ENCODE measurements around the gene HLA-DPB1. TPM values are rescaled to one million over a fixed set of nuclear protein-coding genes. Genes with fewer than 3 reads are reported as not detected.
"Not testable (repeated sequence)": the region's sequence is repeated elsewhere in the genome, so short reads cannot be mapped to it uniquely, and the experiment has no call there.

The HLA-DPB1 gene
- total RNA-seq, result 10.5 TPM

DNA sequence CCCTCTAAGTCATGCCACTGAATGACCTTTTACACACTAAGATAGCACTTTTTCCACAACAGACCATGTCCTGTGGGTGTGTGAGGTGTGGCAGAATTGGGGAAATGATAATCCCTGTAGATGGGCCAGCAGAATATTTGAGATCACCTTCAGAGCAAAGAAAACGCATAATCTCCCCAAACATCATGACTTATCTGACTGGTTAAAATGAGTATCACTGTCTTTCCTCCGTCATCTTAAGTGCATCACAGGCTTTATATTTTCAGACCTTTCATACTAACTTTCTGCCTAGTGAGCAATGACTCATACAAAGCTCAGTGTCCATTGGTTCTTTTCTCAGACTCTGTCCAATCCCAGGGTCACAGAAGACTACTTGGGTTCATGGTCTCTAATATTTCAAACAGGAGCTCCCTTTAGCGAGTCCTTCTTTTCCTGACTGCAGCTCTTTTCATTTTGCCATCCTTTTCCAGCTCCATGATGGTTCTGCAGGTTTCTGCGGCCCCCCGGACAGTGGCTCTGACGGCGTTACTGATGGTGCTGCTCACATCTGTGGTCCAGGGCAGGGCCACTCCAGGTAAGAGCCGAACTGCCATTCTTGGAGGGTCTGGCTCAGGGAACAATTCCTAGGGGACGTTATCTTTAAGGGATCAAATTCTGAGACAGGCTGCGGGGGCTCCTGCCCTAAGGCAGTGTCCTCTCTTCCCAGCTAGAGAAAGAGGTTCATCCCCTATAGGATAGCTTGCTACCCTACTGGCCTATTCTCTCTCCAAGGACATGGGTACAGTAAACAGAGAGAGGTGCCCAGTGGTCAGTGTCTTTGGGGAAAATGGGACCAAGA lies at the start of gene HLA-DPB1:
Gene HLA-DPB1 (plus strand): TSS at position 423 of the 838 bp plus-strand sequence. CDS start 52 bp downstream, at position 475.
- ATAC-seq, result peak; percentile 82

DNA sequence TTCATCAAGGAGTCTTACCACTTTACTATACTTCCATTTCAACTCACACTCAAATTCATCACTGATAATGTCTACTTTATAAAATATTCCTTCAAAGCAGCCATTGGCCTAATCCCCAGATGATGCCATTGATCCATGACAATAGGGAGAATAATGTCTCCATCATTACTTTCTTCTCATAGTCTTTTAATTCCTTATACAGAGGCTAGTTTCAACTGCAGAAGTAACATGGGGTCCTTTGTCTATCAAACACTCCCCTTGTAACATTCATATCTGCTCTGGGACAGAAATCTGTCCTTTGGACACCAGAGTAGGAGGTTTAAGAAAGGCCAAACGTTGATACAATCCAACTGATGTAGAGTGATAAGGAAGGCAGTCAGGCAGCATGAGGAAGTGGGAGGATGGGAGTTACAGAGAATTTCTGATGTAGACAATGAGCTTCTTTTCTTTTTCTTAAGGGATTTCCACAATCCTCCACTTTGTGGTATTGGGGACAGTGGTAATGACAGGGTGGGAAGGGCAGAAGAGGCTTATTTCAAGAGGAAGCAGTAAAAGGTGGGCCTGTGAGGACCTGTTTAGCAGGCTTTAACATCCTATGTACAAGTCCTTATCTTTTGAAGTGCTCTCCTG lies 47.5 kb upstream of the HLA-DPB1 start:
- ATAC-seq, result no peak

DNA sequence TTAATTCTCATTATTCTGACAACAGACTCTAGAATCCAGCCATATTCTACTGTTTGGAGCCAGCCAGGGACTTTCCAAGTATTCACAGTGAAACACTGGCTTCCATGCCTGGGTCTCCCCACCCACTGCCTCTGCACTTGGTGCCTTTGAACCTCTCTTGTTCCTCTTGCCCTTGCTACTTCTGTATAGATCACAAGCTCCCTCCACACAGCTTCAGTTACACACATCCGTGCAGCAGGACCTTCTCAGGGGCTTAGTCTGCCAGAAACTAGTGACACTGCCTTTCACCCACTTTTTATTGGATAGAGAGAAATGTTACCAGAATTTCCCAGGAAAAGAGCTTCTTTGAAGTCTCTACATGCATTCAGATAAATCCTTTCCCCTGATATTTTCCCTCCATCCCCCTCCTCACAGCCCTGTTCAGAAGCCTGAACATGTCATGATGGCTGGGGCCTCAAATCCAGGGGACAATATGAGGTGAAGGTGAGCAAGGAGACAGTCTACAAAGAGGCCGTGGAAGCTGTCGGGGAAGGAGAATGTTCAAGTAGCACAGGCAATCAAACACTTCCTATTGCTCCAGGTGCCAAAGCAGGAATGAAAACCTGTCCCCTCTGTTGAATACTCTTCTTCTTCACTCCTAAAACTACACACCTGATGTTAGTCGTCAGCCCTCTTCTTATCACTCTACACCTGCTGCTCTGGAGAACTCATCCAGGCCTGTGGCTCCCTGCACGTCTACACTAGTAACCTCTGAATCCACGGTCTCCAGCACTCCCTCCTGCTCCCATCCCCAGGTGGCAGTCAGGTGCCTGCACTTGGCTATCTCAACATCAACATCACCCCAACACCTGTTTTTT lies 46.2 kb upstream of the HLA-DPB1 start:
- peak; percentile 88 for ATAC-seq

DNA sequence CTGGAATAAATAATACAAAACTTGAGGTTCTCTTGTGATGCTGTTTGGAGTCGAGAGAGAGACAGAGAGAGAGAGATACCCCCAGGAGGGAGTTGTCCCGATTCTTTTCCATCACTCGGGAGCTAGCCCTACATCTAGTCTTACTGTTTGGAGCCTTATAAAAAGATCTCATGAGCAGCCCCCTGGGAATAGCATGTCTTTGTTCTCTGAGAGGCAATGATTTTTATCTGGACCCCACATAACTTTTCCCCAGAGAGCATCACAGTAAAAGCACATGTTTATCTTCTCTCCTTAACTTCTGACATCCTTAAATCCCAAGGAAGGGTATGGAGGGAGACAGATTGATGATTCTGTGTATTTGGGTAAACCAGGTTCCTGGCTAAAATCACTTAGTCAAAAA lies 45.5 kb upstream of the HLA-DPB1 start:
- no peak for ATAC-seq

DNA sequence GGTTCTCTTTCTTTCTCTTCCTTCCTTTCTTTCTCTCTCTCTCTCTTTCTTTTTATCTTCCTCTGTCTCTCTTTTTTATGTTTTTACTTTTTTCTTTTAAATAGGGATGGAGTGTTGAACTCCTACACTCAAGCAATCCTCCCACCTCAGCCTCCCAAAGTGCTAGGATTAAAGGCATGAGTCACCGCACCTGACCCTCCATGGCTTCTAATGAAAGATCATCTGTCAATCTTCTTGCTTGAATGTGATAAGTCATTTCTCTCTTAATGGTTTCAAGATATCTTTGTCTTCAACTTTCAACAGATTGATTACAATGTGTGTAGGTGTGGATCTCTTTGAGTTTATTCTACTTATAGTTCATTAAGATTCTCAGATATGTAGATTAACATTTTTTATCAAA lies 41.2 kb upstream of the HLA-DPB1 start:
- ATAC-seq, result no peak

DNA sequence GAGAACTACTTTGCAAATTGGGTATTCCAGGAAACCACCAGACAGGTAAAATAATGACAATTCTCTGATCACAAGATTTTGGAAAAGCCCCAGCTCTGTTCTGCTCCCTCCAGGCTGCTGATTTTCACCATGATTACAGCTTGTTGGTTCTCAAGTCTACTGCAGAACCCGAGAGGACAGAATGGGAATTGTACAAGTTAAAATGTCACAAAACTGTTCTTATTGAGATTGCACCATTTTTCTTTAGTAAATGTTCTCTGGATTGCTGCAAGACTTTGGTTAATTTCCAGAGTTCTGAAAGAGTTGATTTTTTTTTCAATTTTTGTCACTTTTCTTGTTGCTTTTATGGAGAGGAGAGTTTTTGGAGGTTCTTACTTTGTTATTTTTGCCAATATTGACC lies 39.3 kb upstream of the HLA-DPB1 start:
- ATAC-seq, result no peak

DNA sequence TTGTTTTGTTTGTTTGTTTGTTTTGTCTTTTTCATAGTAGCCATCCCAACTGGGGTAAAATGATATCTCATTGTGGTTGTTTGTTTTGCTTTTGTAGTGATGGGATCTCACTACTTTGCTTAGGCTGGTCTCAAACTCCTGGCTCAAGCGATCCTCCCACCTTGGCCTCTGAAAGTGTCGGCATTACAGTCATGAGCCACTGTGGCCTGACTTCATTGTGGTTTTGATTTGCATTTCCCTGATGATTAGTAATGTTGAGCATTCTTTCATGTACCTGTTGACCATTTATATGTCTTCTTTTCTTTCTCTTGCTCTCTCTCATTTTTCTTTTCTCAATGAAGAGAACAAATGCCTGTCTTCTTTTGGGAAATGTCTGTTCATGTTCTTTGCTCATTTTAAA lies 35.6 kb upstream of the HLA-DPB1 start:
- no peak for ATAC-seq

DNA sequence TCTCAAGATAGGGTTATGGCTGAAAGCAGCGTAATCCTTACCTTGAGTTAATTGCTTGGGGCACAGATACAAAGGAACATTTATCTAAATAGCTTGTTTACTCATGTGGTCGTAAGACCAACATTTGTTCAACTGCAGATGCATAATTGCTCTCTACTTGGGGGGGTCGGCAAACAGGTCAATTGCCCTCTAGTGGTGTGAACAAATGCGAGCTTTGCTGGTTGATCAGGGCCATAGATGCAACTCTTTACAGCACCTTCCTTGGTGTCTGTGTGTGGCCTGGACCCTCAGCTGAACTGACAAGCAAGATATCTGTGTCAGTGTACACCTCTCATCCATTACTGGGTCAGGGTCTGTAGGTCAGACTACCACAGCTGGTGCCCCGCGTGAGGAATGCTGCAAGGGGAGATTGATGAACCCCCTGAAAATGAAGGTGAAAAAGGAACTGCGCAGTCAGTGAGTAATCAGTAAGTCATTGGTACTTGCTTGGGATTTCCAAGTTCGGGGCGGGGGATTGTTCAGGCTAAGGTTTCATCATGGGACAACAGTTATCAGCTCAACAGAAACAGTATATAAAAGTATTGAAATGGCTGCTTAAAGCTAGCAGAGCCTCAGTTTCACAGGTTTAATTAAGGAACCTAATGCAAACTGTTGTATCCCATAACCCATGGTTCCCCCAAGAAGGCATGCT lies 26.3 kb upstream of the HLA-DPB1 start:
- no peak for ATAC-seq

DNA sequence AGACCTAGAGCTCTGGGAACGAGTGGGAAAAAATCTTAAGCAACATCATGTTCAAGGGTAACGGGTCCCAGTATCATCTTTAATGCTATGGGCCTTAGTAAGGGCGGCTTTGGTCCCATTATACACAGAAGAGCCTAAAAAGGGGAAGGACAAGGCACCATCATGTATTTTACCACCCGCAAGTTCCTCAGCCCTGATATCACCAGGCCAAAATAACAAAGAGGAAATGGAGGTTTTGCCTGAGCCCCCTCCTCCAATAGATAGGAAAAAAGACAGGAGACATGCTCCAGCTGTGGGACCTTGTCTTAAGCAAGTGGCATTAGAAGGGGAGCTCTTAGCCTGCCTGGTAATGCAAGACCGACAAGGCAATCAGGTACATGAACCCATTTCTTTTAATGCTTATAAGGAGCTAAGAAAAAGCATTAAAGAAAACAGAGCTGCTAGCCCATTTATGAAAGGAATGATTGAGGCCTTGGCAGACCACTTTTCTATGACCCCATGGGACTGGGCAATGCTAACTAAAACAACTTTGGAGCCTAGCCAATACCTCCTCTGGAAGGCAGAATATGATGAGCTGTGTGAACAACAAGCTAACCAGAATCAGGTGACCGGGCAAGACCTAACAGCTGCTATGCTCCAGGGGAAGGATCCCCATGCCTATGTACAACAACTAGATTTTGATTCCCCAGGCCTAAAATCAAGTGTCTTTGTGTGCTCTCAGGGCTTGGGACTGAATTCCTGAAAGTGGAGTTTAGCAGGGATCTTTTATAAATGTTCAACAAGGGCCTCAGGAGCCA lies 25.6 kb upstream of the HLA-DPB1 start:
- no peak for ATAC-seq

DNA sequence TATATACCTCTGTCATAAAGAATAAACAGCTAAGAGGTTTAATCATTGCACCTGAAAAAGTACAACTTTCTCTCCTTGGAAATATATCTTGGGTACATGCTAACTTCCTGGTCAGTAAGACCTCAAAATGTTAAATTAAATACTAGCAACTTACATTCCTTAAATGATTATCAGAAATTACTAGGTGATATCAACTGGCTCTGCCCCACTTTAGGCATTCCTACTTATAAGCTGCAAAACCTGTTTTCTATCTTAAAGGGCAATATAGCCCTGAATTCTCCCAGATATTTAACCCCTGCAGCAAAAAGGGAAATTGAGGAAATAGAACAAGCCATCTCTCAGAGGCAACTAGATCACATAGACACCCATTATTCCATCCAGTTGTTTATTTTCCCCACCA lies 23.2 kb upstream of the HLA-DPB1 start:
- ATAC-seq, result no peak

DNA sequence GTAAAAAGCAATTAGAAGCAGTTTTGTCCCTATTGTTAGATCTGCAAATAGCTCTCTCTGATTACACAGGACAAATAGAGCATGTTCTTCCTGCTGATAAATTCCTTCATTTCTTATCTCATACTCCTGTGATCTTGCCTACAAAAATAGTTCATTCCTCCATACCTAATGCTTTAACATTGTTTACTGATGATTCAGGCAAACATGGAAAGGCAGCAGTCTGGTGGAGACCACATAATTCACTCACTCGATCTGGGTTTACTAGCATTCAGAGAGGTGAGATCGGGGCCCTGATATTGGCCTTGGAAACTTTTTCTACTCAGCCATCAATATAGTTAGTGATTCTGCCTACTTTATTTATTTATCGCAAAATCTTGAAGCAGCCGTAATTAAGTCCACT lies 22.6 kb upstream of the HLA-DPB1 start:
- no peak for ATAC-seq

DNA sequence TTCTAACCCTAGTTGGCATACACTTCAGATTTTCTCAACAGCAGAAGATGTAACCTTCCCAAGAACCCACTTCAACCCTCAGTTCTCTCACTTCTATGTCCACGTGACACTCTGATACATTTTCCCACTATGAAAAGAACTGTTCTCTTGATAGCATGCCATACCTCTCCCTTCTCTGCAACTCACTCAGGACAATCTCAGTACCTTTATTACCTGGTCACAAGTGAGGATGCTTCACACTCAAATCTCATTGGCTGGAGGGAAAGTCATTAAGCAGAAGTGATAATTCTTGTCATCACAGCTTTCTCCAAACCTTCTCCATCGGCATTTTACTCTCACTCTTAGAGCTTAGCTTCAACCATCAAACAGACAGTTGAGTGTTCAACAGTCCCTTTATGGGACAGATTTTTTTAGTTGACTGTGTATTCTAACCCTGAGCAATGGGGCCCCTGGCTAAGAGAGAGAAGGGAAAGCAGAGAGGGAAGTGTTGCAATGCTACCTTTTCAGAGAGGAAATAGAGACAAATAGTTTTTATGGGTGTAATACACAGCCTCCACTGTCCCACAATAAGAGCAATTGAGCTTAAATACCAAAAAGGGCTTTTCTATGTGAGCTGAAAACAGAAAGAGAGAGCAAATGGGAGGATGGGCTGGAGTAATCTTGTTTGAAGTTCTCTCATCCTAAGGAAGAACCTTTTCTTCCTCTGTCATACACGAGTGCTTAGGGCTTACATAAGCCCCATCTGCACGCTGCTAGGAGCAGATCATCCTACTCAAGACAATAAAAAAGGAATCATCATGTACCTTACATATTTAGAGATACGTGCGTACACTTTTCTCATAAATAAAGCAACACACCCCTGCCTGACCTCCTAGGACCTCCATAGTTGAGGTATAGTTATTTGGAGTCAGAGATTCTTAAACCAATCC lies 18.3 kb upstream of the HLA-DPB1 start:
- ATAC-seq, result no peak

DNA sequence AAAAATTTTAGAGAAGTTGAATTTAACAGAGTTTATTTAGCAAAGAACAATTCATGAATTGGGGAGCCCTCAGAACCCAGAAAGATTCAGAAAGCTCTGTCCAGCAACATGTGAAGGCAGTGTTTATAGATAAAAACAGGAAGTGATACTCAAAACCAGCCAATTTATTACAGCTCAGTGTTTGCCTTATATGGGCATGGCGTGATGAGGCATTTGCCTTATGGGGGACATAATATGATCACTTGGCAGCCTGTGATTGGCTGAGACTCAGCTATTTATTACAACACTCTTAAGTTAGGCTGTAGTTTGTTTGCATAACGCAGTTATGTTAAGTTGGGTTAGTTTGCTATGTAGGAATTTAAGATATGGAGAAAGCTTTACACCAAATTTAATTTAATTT lies 13.8 kb upstream of the HLA-DPB1 start:
- ATAC-seq, result no peak

DNA sequence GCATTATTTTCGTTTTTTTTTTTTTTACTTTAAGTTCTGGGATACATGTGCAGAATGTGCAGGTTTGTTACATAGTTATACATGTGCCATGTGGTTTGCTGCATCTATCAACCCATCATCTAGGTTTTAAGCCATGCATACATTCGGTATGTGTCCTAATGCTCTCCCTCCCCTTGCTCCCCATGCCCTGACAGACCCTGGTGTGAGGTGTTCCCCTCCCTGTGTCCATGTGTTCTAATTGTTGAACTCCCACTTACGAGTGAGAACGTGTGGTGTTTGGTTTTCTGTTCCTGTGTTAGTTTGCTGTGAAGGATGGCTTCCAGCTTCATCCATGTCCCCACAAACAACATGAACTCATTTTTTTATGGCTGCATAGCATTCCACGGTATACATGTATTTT lies 12.4 kb upstream of the HLA-DPB1 start:
- ATAC-seq, result not testable (repeated sequence)

DNA sequence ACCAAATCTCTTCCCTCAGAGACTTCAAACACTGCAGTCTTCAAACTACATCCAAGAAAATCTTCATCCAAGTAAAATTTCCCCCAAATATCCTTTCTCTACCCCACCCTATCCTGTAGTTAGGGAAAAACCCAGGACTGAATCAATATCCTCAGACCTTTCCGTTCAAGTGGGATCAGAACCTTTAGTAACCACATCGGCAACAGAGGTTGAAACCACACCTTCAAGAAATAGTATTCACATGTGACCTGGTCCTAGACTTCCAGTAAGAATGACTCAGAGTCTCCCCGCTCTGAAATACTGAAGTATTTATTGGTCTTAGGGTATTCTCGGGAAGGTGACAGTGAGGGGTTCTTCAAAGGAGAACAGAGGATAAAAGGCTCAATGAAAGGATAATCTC lies 11.1 kb upstream of the HLA-DPB1 start:
- no peak for ATAC-seq

DNA sequence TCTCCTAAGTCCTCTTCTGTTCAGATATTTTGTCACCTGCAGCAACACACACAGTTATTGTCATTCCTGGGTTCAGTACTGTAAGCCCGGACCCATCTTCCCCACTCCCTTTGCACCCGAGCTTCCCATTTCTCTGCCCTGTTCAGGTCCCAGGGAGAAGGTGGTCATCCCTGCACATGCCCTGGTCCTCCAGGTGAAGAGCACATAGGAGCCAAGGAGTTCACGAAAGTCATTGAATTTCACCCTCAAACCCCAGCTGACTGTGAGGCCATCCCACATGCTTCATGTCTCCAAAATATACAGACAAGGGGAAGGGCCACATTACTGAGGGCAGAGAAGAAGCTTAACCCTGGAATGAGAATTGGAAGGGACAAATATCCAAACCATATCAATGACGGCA lies 10.5 kb upstream of the HLA-DPB1 start:
- no peak for ATAC-seq

DNA sequence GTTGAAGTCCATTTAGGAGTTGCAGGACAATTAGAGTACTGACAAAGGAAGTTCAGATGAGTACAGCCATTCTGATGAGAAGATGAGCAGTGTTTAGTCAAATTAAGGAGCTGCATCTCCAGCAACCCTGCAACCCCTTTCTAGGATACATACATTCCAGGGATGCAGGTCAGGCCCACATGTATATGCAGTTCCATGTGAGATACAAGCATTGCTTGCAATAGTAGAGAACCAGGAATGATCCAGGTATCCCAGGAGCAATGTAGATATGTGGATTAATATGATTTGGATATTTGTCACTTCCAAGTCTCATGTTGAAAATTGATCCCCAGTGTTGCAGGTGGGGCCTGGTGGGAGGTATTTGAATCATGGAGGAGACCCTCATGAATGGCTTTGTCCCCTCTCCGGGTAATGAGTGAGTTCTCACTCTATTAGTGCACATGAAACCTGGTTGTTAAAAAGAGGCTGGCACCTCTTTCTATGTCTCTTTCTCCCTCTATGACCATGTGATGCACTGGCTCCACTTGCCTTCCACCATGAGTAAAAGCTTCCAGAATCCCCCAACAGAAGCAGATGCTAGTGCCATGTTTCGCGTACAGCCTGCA lies 8.8 kb upstream of the HLA-DPB1 start:
- ATAC-seq, result no peak

DNA sequence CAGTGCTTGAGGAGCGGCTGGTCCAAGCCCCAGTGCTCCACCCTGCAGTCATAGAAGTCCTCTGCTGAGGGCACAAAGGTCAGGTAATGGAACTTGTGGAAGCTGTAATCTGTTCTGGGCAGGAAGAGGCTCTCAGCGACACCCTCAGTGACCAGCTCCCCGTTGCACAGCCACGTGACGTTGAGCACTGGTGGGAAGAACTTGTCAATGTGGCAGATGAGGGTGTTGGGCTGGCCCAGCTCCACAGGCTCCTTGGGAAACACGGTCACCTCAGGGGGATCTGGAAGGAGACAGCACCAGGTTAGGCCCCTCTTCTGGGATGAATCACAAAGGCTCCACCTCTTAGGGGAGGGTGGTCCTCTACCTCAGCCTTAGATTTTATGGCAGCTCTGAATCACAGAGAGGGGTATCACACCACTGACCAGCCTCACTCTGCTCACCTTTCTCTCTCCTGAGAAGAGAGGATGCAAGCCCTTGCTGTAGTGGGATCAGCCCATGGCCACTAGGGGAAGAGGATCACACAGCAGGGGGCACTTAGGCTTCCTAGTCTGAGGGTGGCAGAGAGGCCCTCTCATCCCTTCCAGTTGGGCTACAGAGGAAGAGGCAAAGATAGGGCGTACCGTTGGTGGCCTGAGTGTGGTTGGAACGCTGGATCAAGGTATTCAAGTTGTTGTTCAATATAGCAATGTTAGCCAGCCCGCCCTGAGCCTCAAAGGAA lies 6.6 kb upstream of the HLA-DPB1 start:
- no peak for ATAC-seq

DNA sequence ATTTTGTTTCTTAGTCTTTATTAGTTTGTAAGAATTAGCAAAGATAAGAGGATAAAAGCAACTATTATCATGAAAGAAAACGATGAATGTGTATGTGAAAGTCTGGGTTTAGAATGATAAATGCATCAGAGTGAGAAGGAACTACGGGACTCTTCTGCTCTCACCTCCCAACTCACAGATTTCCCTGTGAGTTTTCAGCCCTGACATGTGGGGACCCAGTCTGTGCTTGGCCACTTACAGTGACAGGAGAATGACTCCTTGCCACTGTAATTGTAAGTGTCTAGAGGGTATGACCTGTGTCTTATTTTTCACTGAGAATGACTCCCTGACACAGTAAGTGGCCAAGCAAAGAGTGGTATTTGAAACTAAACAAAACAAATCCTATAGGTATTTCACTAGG lies 4.9 kb upstream of the HLA-DPB1 start:
- no peak for ATAC-seq

DNA sequence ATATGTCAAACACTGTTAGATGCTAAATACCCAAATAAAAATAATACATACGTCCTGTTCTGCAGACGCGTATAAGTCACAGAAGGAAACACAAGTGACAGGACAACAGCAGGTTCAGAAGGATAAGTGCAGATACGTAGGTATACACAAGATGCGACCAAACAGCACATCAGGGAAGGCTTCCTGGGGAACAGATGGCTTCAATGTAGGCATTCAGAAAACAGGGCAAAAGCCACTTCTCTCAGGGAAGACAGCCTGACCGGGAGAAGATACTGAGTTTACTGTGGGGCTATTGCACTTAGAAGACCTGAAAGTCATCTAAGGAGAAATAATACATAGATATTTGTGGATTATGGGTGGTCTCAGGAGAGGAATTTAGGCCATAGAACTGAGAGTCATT lies 4.2 kb upstream of the HLA-DPB1 start:
- ATAC-seq, result no peak

All from esophagus mucosa (tissue), 1 donor.